Jurkat, Clone E6-1 (cell line): ENCODE measurements around the gene CXCL14.
"Not testable (repeated sequence)": the region's sequence is repeated elsewhere in the genome, so short reads cannot be mapped to it uniquely, and the experiment has no call there.

ENCODE experiments used
- DNase-seq: peaks from one replicate; pipeline ENCODE4 v3.0.0-alpha.2; 2011; ENCODE audit warnings: low read depth, low spot score
- H3K4me3 ChIP-seq: 2 replicates; pipeline ENCODE4 v1.5.1; 2011; ENCODE audit warnings: mild to moderate bottlenecking, low read length, control low read depth, moderate library complexity

Gene CXCL14

GRCh38 chr5:135533334-135533733 lies 45.5 kb downstream of the CXCL14 start:
- H3K4me3 ChIP-seq, result no peak overlapping the region
- DNase-seq, result no peak

- not testable (repeated sequence) for H3K4me3 ChIP-seq, DNase-seq
Observed at GRCh38 chr5:135529576-135529975, 49.2 kb downstream of the CXCL14 start.

GRCh38 chr5:135526924-135527323 lies 51.9 kb downstream of the CXCL14 start:
- no peak for DNase-seq
- no peak overlapping the region for H3K4me3 ChIP-seq

- H3K4me3 ChIP-seq, result no peak overlapping the region
- DNase-seq, result no peak
Observed at GRCh38 chr5:135521964-135522363, 56.8 kb downstream of the CXCL14 start.
